Loucy (cell line): ENCODE results near the gene CDS2.

Source experiments
- EZH2phosphoT487 ChIP-seq: fragments of 200-600 bp; IDR thresholded peaks from 2 replicates; pipeline ENCODE4 v1.6.1; 2018; ENCODE audit warnings: antibody characterized with exemption, mild to moderate bottlenecking, moderate library complexity, borderline replicate concordance
- TF ChIP-seq, protein P1 (sequence below): fragments of 200-600 bp; sonication (generic); conservative IDR thresholded peaks from 2 replicates; pipeline ENCODE4 v1.5.1; 2014; ENCODE audit warnings: mild to moderate bottlenecking, antibody characterized with exemption, low read length

DNA sequence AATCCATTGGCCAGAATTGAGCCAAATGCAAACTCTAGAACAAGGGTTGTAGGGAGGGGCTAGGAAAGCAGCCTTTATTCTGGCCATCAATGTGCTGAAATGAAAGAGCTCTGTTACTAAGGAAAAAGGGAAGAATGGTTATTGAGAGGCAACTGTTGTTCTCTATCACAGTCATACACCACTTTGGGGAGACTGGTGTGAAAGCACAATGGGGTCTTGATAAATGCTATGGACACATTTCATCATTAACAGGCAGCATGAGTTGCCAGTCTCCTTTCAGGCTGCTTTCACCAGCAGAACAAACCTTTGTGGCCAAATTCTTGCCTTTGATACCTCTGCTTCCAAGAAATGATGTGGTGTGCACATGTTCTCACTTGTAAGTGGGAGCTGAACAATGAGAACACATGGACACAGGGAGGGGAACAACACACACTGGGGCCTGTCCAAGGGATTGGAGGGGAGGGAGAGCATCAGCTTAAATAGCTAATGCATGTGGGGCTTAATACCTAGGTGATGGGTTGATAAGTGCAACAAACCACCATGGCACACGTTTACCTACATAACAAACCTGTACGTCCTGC lies 86.2 kb downstream of the CDS2 start:
- TF ChIP-seq, protein P1, sequence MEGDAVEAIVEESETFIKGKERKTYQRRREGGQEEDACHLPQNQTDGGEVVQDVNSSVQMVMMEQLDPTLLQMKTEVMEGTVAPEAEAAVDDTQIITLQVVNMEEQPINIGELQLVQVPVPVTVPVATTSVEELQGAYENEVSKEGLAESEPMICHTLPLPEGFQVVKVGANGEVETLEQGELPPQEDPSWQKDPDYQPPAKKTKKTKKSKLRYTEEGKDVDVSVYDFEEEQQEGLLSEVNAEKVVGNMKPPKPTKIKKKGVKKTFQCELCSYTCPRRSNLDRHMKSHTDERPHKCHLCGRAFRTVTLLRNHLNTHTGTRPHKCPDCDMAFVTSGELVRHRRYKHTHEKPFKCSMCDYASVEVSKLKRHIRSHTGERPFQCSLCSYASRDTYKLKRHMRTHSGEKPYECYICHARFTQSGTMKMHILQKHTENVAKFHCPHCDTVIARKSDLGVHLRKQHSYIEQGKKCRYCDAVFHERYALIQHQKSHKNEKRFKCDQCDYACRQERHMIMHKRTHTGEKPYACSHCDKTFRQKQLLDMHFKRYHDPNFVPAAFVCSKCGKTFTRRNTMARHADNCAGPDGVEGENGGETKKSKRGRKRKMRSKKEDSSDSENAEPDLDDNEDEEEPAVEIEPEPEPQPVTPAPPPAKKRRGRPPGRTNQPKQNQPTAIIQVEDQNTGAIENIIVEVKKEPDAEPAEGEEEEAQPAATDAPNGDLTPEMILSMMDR = no peak
- no peak for TF ChIP-seq EZH2phosphoT487
